Esophagus (tissue), 2 donors: Measurements from ENCODE around the gene HSD17B3. TPM values are rescaled to one million over a fixed set of nuclear protein-coding genes. Genes with fewer than 3 reads are reported as not detected.
A peak's percentile ranks its signal among the peaks of the same experiment; 100 is the strongest.

ENCODE experiments used
- H3K27ac ChIP-seq, 2 donors: one replicate each; pipeline ENCODE4 v1.5.1; 2013; ENCODE audit warnings: low read depth in 2 of 2, mild to moderate bottlenecking in 2 of 2, inconsistent platforms in 1 of 2, low read length in 1 of 2, moderate library complexity in 1 of 2
- H3K27me3 ChIP-seq, 2 donors: one replicate each; pipeline ENCODE4 v1.6.1; 2013; ENCODE audit warnings: low read length in 2 of 2, control low read depth in 1 of 2, mild to moderate bottlenecking in 1 of 2; ENCODE audit not compliant: insufficient read depth in 2 of 2, control insufficient read depth in 1 of 2
- H3K36me3 ChIP-seq, 2 donors: one replicate each; pipeline ENCODE4 v1.6.1; 2013; ENCODE audit warnings: low read length in 1 of 2; ENCODE audit not compliant: control insufficient read depth in 2 of 2, insufficient read depth in 2 of 2
- H3K4me1 ChIP-seq, 2 donors: one replicate each; pipeline ENCODE4 v1.6.1; 2013; ENCODE audit warnings: low read length in 1 of 2; ENCODE audit not compliant: control insufficient read depth in 2 of 2, insufficient read depth in 2 of 2
- H3K4me3 ChIP-seq, 2 donors: one replicate each; pipeline ENCODE4 v1.5.1; 2013; ENCODE audit warnings: low read length in 2 of 2, mild to moderate bottlenecking in 2 of 2, low read depth in 1 of 2, moderate library complexity in 1 of 2
- H3K9me3 ChIP-seq, 2 donors: one replicate each; pipeline ENCODE4 v1.6.1; 2013; ENCODE audit warnings: mild to moderate bottlenecking in 2 of 2, low read depth in 1 of 2, low read length in 1 of 2, moderate library complexity in 1 of 2; ENCODE audit not compliant: control insufficient read depth in 2 of 2, insufficient read depth in 1 of 2
- WGBS, 2 donors: extraction: QIAGEN DNeasy Blood & Tissue Kit; methylation state at CpG; one replicate each; pipeline ENCODE4 v1.1.7; 2013; 5-methylcytosine and 5-hydroxymethylcytosine counted together
- polyA plus RNA-seq, 2 donors: library from polyadenylated mRNA; stranded (reverse); fragments of 200-250 nt; gene quantifications; one replicate each; pipeline ENCODE4 v1.2.3, GENCODE V29; 2013
- donor health status: healthy with polysubstance abuse.
- donor health status: Bipolar disorder and iron deficiency.

Gene HSD17B3
- polyA plus RNA-seq: under 1 TPM; 0.58 to 0.90 TPM

GRCh38 chr9:96302021-96302420 lies at the start of gene HSD17B3:
Gene HSD17B3, minus strand, starts transcription at chr9:96302176. Its CDS starts 72 bp downstream, at chr9:96302104.
- Histone ChIP-seq H3K27ac (no peak within 1 kb of the TSS), H3K4me3 (no peak within 1 kb of the TSS), H3K36me3 (no peaks in the 10 kb centered on the region), H3K9me3 (no peaks in the 10 kb centered on the region), H3K27me3 (no peaks in the 10 kb centered on the region), H3K4me1 (peaks cover 0 to 2% of the 10 kb centered on the region in 2 donors)
- 73% methylated on average over 6 of the region's 6 CpGs for WGBS, 2 donors

GRCh38 chr9:96350866-96351265 lies 48.9 kb upstream of the HSD17B3 start:
- peaks cover 3 to 11% of the 10 kb centered on the region in 2 donors for H3K36me3 ChIP-seq
- no peaks in the 10 kb centered on the region for H3K27me3 ChIP-seq
- H3K27ac ChIP-seq: no peak overlapping the region
- 73 to 81% methylated on average over 1 of the region's 1 CpG for WGBS, 2 donors
- H3K4me3 ChIP-seq: no peak overlapping the region
- peaks cover 0 to 2% of the 10 kb centered on the region in 2 donors for H3K9me3 ChIP-seq
- H3K4me1 ChIP-seq: no peaks in the 10 kb centered on the region

GRCh38 chr9:96348261-96348660 lies 46.3 kb upstream of the HSD17B3 start:
- H3K4me3 ChIP-seq: no peak overlapping the region
- H3K27me3 ChIP-seq: no peaks in the 10 kb centered on the region
- H3K36me3 ChIP-seq: peaks cover 1 to 11% of the 10 kb centered on the region in 2 donors
- 97 to 100% methylated on average over 5 of the region's 5 CpGs for WGBS, 2 donors
- peaks cover 0 to 2% of the 10 kb centered on the region in 2 donors for H3K9me3 ChIP-seq
- no peaks in the 10 kb centered on the region for H3K4me1 ChIP-seq
- H3K27ac ChIP-seq: no peak overlapping the region

- Histone ChIP-seq H3K27ac (no peak overlapping the region), H3K4me3 (no peak overlapping the region), H3K27me3 (no peaks in the 10 kb centered on the region), H3K9me3 (peaks cover 0 to 2% of the 10 kb centered on the region in 2 donors), H3K36me3 (peaks cover 1 to 9% of the 10 kb centered on the region in 2 donors), H3K4me1 (no peaks in the 10 kb centered on the region)
- 91% methylated on average over 9 of the region's 9 CpGs for WGBS, 2 donors
These were observed 43.6 kb upstream of the HSD17B3 start for GRCh38 chr9:96345551-96345950.

GRCh38 chr9:96344458-96345180 lies 42.6 kb upstream of the HSD17B3 start:
- no peak overlapping the region for H3K4me3 ChIP-seq
- H3K36me3 ChIP-seq: peaks cover 1 to 9% of the 10 kb centered on the region in 2 donors
- no peaks in the 10 kb centered on the region for H3K27me3 ChIP-seq
- 35 to 42% methylated on average over 6 of the region's 6 CpGs for WGBS, 2 donors
- no peaks in the 10 kb centered on the region for H3K4me1 ChIP-seq
- peaks cover 0 to 2% of the 10 kb centered on the region in 2 donors for H3K9me3 ChIP-seq
- peak overlapping the region; percentile 34 to 41 for H3K27ac ChIP-seq

- Histone ChIP-seq H3K4me1 (no peaks in the 10 kb centered on the region), H3K27me3 (no peaks in the 10 kb centered on the region), H3K36me3 (peaks cover 1 to 9% of the 10 kb centered on the region in 2 donors), H3K4me3 (no peak overlapping the region), H3K27ac (no peak overlapping the region), H3K9me3 (peaks cover 0 to 2% of the 10 kb centered on the region in 2 donors)
- WGBS, 2 donors: 56 to 68% methylated on average over 5 of the region's 5 CpGs
These were observed 41.8 kb upstream of the HSD17B3 start for GRCh38 chr9:96343515-96344360.

GRCh38 chr9:96342571-96343245 lies 40.7 kb upstream of the HSD17B3 start:
- Histone ChIP-seq H3K27me3 (no peaks in the 10 kb centered on the region), H3K4me1 (no peaks in the 10 kb centered on the region), H3K27ac (no peak overlapping the region), H3K36me3 (peaks cover 0 to 1% of the 10 kb centered on the region in 2 donors), H3K9me3 (no peaks in the 10 kb centered on the region), H3K4me3 (no peak overlapping the region)
- 78 to 84% methylated on average over 20 of the region's 20 CpGs for WGBS, 2 donors

- Histone ChIP-seq H3K36me3 (no peaks in the 10 kb centered on the region), H3K4me3 (no peak overlapping the region), H3K4me1 (no peaks in the 10 kb centered on the region), H3K27me3 (no peaks in the 10 kb centered on the region), H3K27ac (no peak overlapping the region), H3K9me3 (no peaks in the 10 kb centered on the region)
- WGBS, 2 donors: 84 to 93% methylated on average over 3 of the region's 3 CpGs
These were observed 38.7 kb upstream of the HSD17B3 start for GRCh38 chr9:96340707-96341106.

GRCh38 chr9:96338299-96338698 lies 36.3 kb upstream of the HSD17B3 start:
- Histone ChIP-seq H3K27ac (no peak overlapping the region), H3K27me3 (no peaks in the 10 kb centered on the region), H3K4me1 (no peaks in the 10 kb centered on the region), H3K9me3 (no peaks in the 10 kb centered on the region), H3K4me3 (no peak overlapping the region), H3K36me3 (no peaks in the 10 kb centered on the region)
- 96% methylated on average over 3 of the region's 3 CpGs for WGBS, 2 donors
